Measurements from ENCODE around the gene BANF2.

- TF ChIP-seq EZH2 (IDR thresholded peaks at IDR 0.05; ENCODE audit: insufficient read depth, poor library complexity, severe bottlenecking) (no peak), EZH2phosphoT487 (IDR thresholded peaks at IDR 0.05; ENCODE audit: insufficient read depth, low read depth) (no peak)
Measured at GRCh38 chr20:17693444-17694001, 6.2 kb upstream of the BANF2 start.

All from GM23248 (cell line).